HG03045 (cell line): Measurements from ENCODE around the gene NINJ2.
"Not testable (repeated sequence)": the region's sequence is repeated elsewhere in the genome, so short reads cannot be mapped to it uniquely, and the experiment has no call there.

ENCODE experiments used
- ATAC-seq: cut with Tn5 transposase; IDR thresholded peaks from one replicate; pipeline ENCODE4 v1.9.1; 2021; ENCODE audit warnings: mild to moderate bottlenecking, moderate library complexity; ENCODE audit not compliant: unreplicated experiment

Gene NINJ2

DNA sequence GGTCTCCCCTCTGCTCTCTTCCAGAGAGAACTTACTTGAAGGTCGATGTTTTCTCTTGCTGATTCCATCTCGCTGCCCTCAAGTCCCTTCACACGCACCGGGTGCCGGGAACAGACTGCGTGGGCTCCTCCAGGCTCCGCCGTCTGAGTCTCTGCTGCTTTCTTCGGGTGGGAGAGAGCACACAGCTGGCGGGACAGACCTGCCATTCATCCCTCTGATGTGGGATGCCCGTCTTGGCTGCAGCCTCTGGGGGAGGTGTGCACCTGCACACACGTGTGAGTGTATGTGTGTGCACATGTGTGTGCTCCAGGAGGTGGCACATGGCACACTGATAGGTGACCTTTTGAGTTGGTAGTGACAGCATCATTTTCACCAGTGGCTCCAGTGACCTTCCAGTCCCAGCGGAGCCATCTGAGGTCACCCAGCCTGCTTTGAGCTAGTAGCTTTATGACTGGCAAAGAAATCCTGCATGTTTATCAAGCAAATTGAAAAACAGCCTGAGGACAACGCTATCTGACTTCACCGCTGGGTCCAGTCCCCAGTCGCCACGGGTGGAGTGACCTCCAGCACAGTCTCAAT, at the start of gene NINJ2:
NINJ2 (minus strand) TSS at position 153 of the 579 bp plus-strand sequence; CDS start at position 68, 85 bp downstream.
- ATAC-seq: no peak

DNA sequence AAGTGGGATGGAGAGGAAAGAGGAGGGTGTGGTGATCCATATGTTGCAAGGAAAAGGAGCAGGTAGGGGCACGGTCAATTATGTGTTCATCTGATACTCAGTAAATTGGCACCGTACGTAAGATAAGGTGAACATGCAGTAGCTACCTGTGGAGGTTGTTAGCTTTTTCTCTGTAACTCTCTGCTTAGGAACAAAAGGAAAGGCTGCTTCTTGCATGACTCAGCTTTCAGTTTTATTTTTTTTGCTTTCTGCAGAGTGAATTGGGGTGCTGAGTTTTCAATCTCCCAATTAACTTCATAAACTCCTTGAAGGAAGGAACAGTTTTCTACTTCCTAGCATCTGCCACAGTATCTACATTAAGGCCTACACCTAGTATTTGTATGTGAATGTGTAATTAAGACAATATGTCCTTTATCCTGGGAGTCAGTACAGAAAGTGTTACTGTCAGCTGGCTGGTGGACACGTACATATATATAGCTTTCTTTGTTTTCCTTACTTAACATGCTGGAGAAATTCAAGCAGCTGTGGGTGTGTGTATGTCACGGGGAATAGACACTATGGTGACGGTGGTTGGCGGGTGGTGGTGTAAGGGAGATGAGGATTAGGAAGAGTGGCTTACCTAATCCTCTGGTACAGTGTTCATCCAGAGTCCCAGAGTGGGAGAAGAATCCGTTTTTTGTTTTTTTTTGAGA, 49.1 kb upstream of the NINJ2 start:
- no peak for ATAC-seq

- no peak for ATAC-seq
Measured at GRCh38 chr12:709455-710020, 46.3 kb upstream of the NINJ2 start.

- ATAC-seq: not testable (repeated sequence)
Measured at GRCh38 chr12:708084-708483, 44.8 kb upstream of the NINJ2 start.

DNA sequence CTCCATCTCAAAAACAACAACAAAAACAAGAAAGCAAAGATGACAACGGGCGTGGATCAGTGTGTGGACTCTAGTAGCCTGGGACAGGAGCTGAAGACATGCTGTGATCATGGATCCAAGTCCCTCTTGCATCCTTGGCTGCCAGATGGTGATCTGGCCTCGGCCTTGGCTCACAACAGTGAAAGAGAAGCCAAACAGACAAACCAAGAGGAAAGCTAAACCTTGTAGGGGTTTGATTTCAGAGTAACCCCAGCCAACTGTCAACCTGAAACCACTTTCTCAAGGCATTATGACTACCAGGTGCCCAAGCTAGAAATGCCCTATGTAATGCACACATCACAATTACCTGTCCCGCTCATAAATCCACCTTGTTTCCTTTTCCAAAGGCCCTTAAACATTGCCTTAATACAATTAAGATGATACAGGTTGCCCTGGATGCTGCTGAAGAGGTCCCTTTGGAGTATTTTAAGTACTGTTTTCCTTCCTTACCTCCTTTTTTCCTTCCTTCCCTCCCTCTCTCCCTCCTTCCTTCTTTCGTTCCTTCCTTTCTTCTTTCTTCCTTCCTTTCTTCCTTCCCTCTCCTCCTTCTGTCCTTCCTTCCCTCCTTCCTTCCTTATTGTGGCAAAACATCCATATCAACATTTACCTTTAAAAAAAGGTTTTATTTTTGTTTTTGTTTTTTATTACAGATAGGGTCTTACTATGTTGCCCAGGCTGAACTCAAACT, 41.4 kb upstream of the NINJ2 start:
- no peak for ATAC-seq

- ATAC-seq: no peak
Measured at GRCh38 chr12:701896-702539, 38.8 kb upstream of the NINJ2 start.

GRCh38 chr12:700016-700415, 36.8 kb upstream of the NINJ2 start:
- ATAC-seq: no peak

DNA sequence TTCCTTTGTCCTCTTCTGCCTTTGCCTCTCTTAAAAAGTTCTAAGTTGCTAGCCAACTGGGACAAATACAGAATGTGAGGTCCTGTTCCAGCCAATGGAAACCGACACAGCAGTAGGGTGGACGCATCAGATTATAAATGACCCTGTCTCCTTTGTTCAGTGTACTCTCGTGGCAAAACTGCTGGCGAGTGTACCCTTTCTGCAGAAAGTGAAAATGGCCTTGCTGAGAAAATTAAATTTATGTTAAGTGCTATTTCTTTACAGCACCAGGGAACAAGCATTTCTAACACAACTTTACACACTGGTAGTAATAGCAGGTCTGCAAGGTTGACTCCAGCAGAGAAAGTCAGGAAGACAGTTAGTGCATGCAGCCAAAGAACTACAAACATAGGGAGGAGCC, 35.0 kb upstream of the NINJ2 start:
- not testable (repeated sequence) for ATAC-seq

DNA sequence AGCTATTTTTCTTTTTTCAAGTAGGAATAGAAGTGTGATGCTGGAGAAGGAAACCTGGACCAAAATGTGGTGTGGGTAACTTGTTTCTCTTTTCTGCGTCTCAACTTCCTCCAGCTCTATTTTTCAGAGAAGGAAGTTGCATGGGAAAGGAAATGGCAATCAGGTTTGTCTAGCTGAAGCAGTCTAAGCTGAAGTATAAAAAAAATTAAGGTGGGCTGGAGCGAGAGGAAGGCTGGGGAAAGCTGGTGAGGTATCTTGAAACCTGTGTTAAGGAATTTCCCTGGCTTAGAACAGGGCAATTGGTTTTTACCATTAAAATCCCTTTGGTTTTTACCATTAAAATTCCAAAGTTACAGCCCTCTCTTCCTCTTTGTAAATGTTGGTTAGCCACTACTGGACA, 34.2 kb upstream of the NINJ2 start:
- no peak for ATAC-seq

DNA sequence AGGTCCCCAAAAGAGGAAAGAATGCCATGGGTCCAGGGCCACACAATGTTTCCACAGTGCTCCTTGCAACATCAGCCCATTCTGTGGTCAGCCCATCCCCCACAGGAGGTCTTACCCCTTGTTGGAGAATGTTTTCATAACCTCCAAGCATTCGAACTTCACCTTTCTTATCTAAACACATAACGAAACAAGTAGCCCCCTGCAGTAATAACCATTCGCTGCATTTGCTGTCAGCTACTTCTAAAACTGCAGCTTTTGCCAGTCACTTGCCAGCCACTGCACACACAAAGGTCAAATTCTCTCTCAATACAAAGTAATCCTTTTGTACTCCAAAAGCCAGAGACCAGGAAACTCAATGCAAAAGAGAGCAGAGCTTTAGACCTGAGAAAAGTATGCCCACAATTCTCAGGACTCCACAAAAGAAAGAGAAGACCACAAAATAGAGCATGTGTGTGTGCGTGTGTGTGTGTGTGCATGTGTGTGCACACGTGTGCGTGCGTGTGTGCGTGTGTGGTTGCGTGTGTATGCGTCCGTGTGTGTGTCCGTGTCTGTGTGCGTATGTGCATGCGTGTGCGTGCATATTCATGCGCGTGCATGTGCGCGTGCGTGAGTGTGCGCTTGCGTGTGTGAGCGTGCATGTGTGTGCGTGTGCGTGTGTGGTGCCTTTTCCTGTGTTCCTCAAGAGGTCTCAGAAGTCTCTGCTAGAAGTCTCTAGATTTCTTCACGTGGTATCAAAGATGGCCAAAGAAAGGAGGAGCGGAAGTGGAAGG, 31.7 kb upstream of the NINJ2 start:
- no peak for ATAC-seq

- no peak for ATAC-seq
Measured at GRCh38 chr12:693934-694533, 30.8 kb upstream of the NINJ2 start.

GRCh38 chr12:692274-692673, 29.0 kb upstream of the NINJ2 start:
- no peak for ATAC-seq

DNA sequence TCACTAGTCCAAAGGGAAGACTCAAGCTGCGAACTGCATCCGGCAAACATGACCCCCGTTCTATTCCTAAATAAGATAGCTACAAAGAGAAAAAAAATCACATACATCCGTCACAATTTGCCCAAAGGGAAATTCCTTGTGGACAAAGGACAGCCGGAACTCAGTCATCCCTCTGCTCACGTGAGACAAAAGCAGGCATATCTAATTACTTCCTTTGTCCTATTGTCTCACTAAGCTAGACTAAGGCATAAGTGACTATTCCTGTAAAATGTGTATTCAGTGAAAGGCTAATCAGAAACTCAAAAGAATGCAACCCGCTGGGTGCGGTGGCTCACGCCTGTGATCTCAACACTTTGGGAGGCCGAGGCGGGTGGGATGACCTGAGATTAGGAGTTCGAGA, 27.2 kb upstream of the NINJ2 start:
- ATAC-seq: no peak

GRCh38 chr12:685388-685787, 22.1 kb upstream of the NINJ2 start:
- no peak for ATAC-seq

- ATAC-seq: no peak
Measured at GRCh38 chr12:684416-684815, 21.2 kb upstream of the NINJ2 start.

- no peak for ATAC-seq
Measured at GRCh38 chr12:681568-682256, 18.5 kb upstream of the NINJ2 start.

DNA sequence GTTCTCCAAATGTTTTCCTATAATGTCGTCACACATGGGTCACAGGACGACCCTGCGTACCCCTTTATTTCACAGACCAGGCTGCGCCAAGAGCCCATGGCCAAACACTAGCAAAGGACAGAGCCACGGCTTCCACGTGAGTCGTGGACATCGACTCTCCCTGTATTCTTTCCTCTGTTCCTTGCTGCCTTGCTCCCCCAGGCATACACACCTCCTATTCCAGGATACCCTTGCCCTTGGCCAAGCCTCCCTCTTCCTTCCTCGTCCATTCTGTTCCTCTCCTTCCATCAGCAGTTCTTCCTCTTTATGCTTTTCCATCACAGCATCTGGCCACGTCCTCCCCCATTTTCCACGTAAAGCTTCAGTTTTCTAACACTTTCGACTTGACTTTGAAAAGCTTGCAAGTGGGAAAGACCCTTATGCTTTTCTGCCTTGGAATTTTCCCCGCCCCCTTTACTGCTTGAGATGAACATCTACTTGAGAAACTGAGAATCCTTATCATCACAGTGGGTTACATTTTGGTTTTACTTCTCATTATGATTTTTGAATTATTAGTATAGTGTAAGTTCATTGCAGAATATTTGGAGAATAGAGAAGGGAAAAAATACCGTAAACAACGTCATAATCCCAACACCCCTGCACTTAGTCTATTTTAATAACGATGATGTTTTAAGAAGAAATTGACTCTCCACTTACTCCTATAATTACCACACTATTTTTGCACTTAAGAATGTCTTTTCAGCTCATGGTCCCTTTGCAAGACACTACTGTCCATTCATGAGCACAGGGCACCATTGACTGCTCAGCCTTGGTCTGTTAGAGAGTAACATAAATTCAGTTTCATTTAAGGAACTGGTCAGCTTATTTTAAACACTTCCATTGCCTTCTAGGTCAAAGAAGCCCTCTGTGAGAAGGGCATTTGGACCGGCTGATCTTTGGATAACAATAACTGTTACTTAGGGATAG, 15.8 kb upstream of the NINJ2 start:
- ATAC-seq: no peak

DNA sequence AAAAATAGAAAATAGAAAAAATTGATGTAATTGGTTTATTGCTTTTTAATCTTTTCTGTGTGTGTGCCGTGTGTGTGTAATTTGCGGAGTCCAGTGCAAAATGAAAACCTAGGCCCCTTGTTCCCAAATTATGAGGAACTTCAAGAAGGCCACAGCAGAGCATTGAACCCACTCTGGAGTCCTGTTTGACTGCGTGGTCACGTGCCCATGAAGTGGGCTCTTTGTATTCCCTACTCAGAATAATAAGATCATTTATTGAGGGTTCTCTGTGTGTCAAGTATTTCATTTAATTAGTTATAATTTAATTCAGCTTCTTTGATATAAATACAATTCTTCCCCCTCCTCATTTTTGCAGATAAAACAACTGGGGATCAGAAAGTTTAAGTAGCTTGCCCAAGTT, 12.3 kb upstream of the NINJ2 start:
- no peak for ATAC-seq
